ENCODE measurements around the gene SPC24.
A peak's percentile ranks its signal among the peaks of the same experiment; 100 is the strongest.

DNA sequence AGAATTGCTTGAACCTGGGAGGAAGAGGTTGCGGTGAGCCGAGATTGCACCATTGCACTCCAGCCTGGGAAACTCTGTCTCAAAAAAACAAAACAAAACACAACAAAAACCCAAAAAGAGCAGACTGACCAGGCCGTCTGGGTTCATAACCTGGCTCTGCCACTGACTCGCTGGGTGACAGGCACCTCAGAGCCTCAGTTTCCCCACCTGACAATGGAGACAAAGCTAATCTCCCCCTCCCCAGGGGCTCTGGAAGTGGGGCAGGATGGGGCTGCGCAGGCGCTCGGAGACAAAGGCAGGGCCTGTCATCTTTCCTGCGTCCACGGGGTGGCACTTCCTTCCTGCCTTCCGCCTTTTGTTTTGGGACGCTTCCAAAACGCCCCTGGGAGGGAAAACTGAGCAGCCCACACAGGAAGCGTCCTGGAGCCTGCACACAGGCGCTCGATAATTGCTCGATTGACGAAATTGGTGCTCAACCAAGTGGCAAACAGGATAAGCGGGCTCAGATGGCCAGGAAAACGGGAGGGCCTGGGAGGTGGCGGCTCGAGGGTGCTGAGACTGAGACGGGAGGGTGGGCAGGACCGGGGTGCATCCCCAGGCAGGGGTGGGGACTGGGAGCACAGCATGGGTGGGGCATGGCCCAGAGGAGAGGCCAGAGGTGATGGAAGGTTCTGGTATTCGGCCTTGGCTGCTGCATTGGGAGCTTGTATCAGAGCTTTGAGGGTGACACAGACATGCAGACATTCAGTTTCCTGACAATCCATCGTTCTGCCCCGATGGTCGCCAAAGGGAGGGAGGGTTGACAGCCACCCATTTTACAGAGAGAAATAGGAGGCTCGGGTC lies 17.8 kb downstream of the SPC24 start:
- TF ChIP-seq, protein P1, sequence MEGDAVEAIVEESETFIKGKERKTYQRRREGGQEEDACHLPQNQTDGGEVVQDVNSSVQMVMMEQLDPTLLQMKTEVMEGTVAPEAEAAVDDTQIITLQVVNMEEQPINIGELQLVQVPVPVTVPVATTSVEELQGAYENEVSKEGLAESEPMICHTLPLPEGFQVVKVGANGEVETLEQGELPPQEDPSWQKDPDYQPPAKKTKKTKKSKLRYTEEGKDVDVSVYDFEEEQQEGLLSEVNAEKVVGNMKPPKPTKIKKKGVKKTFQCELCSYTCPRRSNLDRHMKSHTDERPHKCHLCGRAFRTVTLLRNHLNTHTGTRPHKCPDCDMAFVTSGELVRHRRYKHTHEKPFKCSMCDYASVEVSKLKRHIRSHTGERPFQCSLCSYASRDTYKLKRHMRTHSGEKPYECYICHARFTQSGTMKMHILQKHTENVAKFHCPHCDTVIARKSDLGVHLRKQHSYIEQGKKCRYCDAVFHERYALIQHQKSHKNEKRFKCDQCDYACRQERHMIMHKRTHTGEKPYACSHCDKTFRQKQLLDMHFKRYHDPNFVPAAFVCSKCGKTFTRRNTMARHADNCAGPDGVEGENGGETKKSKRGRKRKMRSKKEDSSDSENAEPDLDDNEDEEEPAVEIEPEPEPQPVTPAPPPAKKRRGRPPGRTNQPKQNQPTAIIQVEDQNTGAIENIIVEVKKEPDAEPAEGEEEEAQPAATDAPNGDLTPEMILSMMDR (IDR thresholded peaks at IDR 0.05) = peak; percentile 89 to 98 (median 90)
- peak in 1 of 2 donors; percentile 29 for TF ChIP-seq POLR2A (IDR thresholded peaks at IDR 0.05)
